GM12878 (cell line): Measurements from ENCODE around the gene ANKRD6. TPM values are rescaled to one million over a fixed set of nuclear protein-coding genes. Genes with fewer than 3 reads are reported as not detected.

Experiments used
- ATAC-seq: fragments of 200-7000 bp; cut with Tn5 transposase; 3 replicates; pipeline ENCODE4 v1.9.1; 2020; ENCODE audit warnings: mild to moderate bottlenecking, moderate library complexity
- BruUV-seq: library from RNA; stranded (reverse); fragments of 400-500 nt; replicated peaks from 2 replicates; lab custom pipeline; 2021; lab: Mats Ljungman, UMichigan
- CTCF ChIA-PET: fragments of 300-600 bp; sonication (Branson Sonifier 250); formaldehyde crosslinking; extraction: SDS; loops from one replicate; lab custom pipeline; 2021; ENCODE audit warnings: inconsistent platforms; lab: Yijun Ruan, JAX
- POLR2A ChIA-PET: fragments of 350-600 bp; formaldehyde crosslinking; extraction: SDS; loops from one replicate; lab custom pipeline; 2021; ENCODE audit warnings: inconsistent platforms; lab: Charles Lee
- RAD21 ChIA-PET: fragments of 300-600 bp; sonication (Branson Sonifier 250); formaldehyde crosslinking; loops from one replicate; lab custom pipeline; 2023; ENCODE audit warnings: antibody characterized with exemption; ENCODE audit not compliant: unreplicated experiment; lab: Charles Lee
- SMC1A ChIA-PET: fragments of 300-600 bp; sonication (Branson Sonifier 250); formaldehyde crosslinking; loops from one replicate; lab custom pipeline; 2023; ENCODE audit not compliant: unreplicated experiment, uncharacterized antibody; lab: Charles Lee
- DNase-seq: peaks from one replicate; pipeline ENCODE4 v3.0.0-alpha.2; 2011; ENCODE audit warnings: low read depth, low spot score
- FAIRE-seq: peaks from 3 replicates; lab custom pipeline; 2011; peaks lifted over from hg19 to GRCh38; lab: Jason Lieb, UNC
- H2AFZ ChIP-seq: 2 replicates; pipeline ENCODE4 v1.6.0; 2011; ENCODE audit warnings: low read depth, low read length, control low read depth; ENCODE audit not compliant: control insufficient read depth
- H3K27ac ChIP-seq: 2 replicates; pipeline ENCODE4 v1.5.1; 2011; ENCODE audit warnings: control low read depth; ENCODE audit not compliant: control insufficient read depth, insufficient read depth
- H3K27me3 ChIP-seq, 2 experiments: replicated peaks in 1 of 2; 2 replicates each; pipeline versions ENCODE4 v1.6.0 to v1.6.1; 2011; ENCODE audit warnings: low read length in 1 of 2; ENCODE audit not compliant: control insufficient read depth in 2 of 2, insufficient read depth in 2 of 2
- H3K36me3 ChIP-seq, 2 experiments: 2 replicates each; pipeline ENCODE4 v1.5.1; 2011; ENCODE audit warnings: low read length in 1 of 2; ENCODE audit not compliant: control insufficient read depth in 2 of 2, insufficient read depth in 2 of 2
- H3K4me1 ChIP-seq: 2 replicates; pipeline ENCODE4 v1.6.1; 2011; ENCODE audit warnings: mild to moderate bottlenecking, low read length, moderate library complexity, mixed read lengths; ENCODE audit not compliant: control insufficient read depth, insufficient read depth
- H3K4me2 ChIP-seq: 2 replicates; pipeline ENCODE4 v1.6.0; 2011; ENCODE audit warnings: control low read depth; ENCODE audit not compliant: control insufficient read depth, insufficient read depth
- H3K4me3 ChIP-seq: fragments of 200-600 bp; sonication (generic); 2 replicates; pipeline ENCODE4 v1.5.1; 2016
- H3K79me2 ChIP-seq: 2 replicates; pipeline ENCODE4 v1.6.0; 2011; ENCODE audit warnings: low read length; ENCODE audit not compliant: control insufficient read depth, insufficient read depth
- H3K9ac ChIP-seq: 2 replicates; pipeline ENCODE4 v1.8.0; 2011; ENCODE audit warnings: low read length, control low read depth, mixed read lengths; ENCODE audit not compliant: control insufficient read depth, insufficient read depth
- H3K9me3 ChIP-seq: replicated peaks from 3 replicates; pipeline ENCODE4 v1.5.1; 2011; ENCODE audit warnings: mild to moderate bottlenecking, low read length; ENCODE audit not compliant: control insufficient read depth, insufficient read depth
- H4K20me1 ChIP-seq: 2 replicates; pipeline ENCODE4 v1.6.0; 2011; ENCODE audit not compliant: control insufficient read depth, insufficient read depth
- CBX5 ChIP-seq: sonication (generic); IDR thresholded peaks from 2 replicates; pipeline ENCODE4 v1.6.1; 2016; ENCODE audit warnings: low read depth, moderate library complexity, mild to moderate bottlenecking, inconsistent platforms
- IKZF2 ChIP-seq, 2 experiments: fragments of 450-650 bp; IDR thresholded peaks; 2 replicates each; pipeline ENCODE4 v1.6.1; 2017; ENCODE audit warnings: mild to moderate bottlenecking in 2 of 2, moderate library complexity in 2 of 2
- MEF2A ChIP-seq: IDR thresholded peaks from 2 replicates; pipeline ENCODE4 v1.6.1; 2011; ENCODE audit warnings: low read depth, mild to moderate bottlenecking, low read length, moderate library complexity; ENCODE audit not compliant: insufficient read depth
- MEF2B ChIP-seq: fragments of 450-650 bp; IDR thresholded peaks from 2 replicates; pipeline ENCODE4 v1.6.1; 2018; ENCODE audit warnings: mild to moderate bottlenecking, moderate library complexity; ENCODE audit not compliant: partially characterized antibody, poor library complexity, severe bottlenecking
- NFXL1 ChIP-seq: fragments of 450-650 bp; IDR thresholded peaks from 2 replicates; pipeline ENCODE4 v1.6.1; 2017; ENCODE audit warnings: antibody characterized with exemption, mild to moderate bottlenecking, borderline replicate concordance
- NFYB ChIP-seq: IDR thresholded peaks from 2 replicates; pipeline ENCODE4 v1.6.1; 2011; ENCODE audit warnings: low read depth, mild to moderate bottlenecking, low read length, improper control_type of control experiment, moderate library complexity; ENCODE audit not compliant: insufficient read depth
- PAX5 ChIP-seq: IDR thresholded peaks from 2 replicates; pipeline ENCODE4 v1.6.1; 2011; ENCODE audit warnings: low read depth, low read length, borderline replicate concordance
- POLR2AphosphoS5 ChIP-seq: IDR thresholded peaks from 2 replicates; pipeline ENCODE4 v1.6.1; 2011; ENCODE audit warnings: mild to moderate bottlenecking, low read length, inconsistent platforms
- RAD21 ChIP-seq: IDR thresholded peaks from 2 replicates; pipeline ENCODE4 v1.6.1; 2011; ENCODE audit warnings: mild to moderate bottlenecking, low read depth, low read length, moderate library complexity; ENCODE audit not compliant: insufficient read depth
- RB1 ChIP-seq: fragments of 450-650 bp; formaldehyde crosslinking; IDR thresholded peaks from 2 replicates; pipeline ENCODE4 v1.6.1; 2017; ENCODE audit warnings: mild to moderate bottlenecking, borderline replicate concordance
- SMAD1 ChIP-seq: fragments of 450-650 bp; IDR thresholded peaks from 2 replicates; pipeline ENCODE4 v1.6.1; 2018; ENCODE audit warnings: mild to moderate bottlenecking, low read depth; ENCODE audit not compliant: partially characterized antibody
- SP1 ChIP-seq: IDR thresholded peaks from one replicate; pipeline ENCODE4 v1.6.1; 2011; ENCODE audit warnings: low read depth, low read length
- STAT1 ChIP-seq: fragments of 450-650 bp; conservative IDR thresholded peaks from 2 replicates; pipeline ENCODE4 v1.6.1; 2014; ENCODE audit warnings: antibody characterized with exemption, mild to moderate bottlenecking
- TAF1 ChIP-seq: IDR thresholded peaks from 2 replicates; pipeline ENCODE4 v1.6.1; 2011; ENCODE audit warnings: mild to moderate bottlenecking, low read depth, low read length, borderline replicate concordance
- WGBS: methylation state at CpG from one replicate; pipeline ENCODE4 v1.1.6; 2016; ENCODE audit warnings: low lambda C conversion rate; ENCODE audit not compliant: insufficient replicate concordance, insufficient coverage; ENCODE audit errors: missing lambda C conversion rate; 5-methylcytosine and 5-hydroxymethylcytosine counted together
- in situ Hi-C: fragments of 300-500 bp; cut with MboI; formaldehyde crosslinking; loops from 9 replicates; pipeline ENCODE4 v1.14.3; 2018; ENCODE audit warnings: mixed read lengths
- intact Hi-C: fragments of 100-400 bp; cut with micrococcal nuclease; formaldehyde crosslinking; loops from one replicate; pipeline ENCODE4 v1.14.2; 2022; ENCODE audit not compliant: unreplicated experiment
- polyA plus RNA-seq, 11 experiments: library from polyadenylated mRNA; depleted of rRNA in 4 of 11; unstranded in 6 of 11; stranded (reverse) in 5 of 11; fragments of >200 nt; fragmentation: Nextera tagmentation in 4 of 11; fragmentation: Illumina TruSeq in 1 of 11; extraction: Ambion mirVana in 4 of 11; extraction: Trizol in 1 of 11; gene quantifications; 1 replicate in 1 of 11; 2 replicates in 10 of 11; pipeline versions ENCODE4 v1.2.1 to v1.2.3, GENCODE V29; 2011 to 2016; ENCODE audit warnings: inconsistent platforms in 2 of 11, missing spikeins in 2 of 11, low read depth in 1 of 11
- total RNA-seq, 4 experiments: library from RNA; depleted of rRNA in 3 of 4; stranded (reverse); fragments of >200 nt in 3 of 4; fragmentation: Illumina TruSeq in 1 of 4; extraction: Trizol in 1 of 4; gene quantifications; 2 replicates each; pipeline versions ENCODE4 v1.2.1 to v1.2.3, GENCODE V29; 2013 to 2021
- TF ChIP-seq, protein P1 (sequence below): fragments of 450-650 bp; IDR thresholded peaks from 2 replicates; pipeline ENCODE4 v1.6.1; 2017; ENCODE audit warnings: borderline replicate concordance
- TF ChIP-seq, protein P2 (sequence below): fragments of 450-650 bp; IDR thresholded peaks from 2 replicates; pipeline ENCODE4 v1.6.1; 2017; ENCODE audit warnings: low read depth, mild to moderate bottlenecking, moderate library complexity
- TF ChIP-seq, protein P3 (sequence below): fragments of 450-650 bp; IDR thresholded peaks from 2 replicates; pipeline ENCODE4 v1.6.1; 2017; ENCODE audit warnings: mild to moderate bottlenecking

The ANKRD6 gene
- total and polyA plus RNA-seq, 10 of the 15 experiments (the other 5 are each of a cell fraction or from before 2014, with no cell fraction given), result 0.03 to 0.90 (median 0.38) TPM

DNA sequence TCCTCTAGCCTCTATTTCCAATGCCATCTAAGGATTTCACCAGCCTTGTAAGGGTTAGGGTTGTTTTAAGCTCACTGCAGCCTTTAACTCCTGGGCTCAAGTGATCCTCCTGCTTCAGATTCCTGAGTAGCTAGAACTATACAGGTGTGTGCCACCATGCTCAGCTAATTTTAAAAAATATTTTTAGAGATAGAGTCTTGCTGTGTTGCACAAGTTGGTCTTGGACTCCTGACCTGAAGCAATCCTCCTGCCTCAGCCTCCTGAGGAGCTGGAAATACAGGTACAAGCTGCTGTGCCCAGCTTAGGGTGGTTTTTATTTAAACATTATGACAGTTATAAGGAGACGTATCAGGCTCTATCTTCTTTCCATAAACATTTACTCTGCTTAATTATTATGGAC is 26.5 kb downstream of the ANKRD6 start:
- in situ Hi-C loops, result no loop called here

DNA sequence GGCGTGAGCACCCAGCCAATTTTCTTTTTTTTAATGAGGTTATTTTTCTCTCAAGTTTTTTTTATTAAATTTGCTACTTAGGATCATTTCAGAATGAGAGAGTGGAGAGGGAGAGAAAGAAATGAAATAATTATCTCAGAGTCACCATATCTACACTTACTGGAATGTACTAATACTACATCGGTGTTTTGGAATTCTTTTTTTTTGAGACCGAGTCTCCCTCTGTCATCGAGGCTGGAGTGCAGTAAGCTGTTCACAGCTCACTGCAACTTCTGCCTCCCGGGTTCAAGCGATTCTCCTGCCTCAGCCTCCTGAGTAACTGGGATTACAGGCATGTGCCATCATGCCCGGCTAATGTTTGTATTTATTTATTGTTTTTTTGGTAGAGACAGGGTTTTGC is 27.8 kb downstream of the ANKRD6 start:
- Histone ChIP-seq H3K9ac (no peak overlapping the region), H3K4me2 (no peak overlapping the region), H3K9me3 (no peaks in the 10 kb centered on the region), H4K20me1 (no peaks in the 10 kb centered on the region), H3K4me3 (no peak overlapping the region), H3K36me3 (no peaks in the 10 kb centered on the region), H3K4me1 (no peaks in the 10 kb centered on the region), H3K79me2 (no peaks in the 10 kb centered on the region), H3K27ac (no peak overlapping the region), H3K27me3 (no peaks in the 10 kb centered on the region), H2AFZ (no peak overlapping the region)
- no TSS peak for BruUV-seq
- ATAC-seq (no peak), DNase-seq (no peak), FAIRE-seq (no peak)
- intact Hi-C loops (no loop called here), in situ Hi-C loops (no loop called here)
- ChIA-PET CTCF (no interaction called here), POLR2A (no interaction called here), RAD21 (no interaction called here), SMC1A (interaction anchor here (1.1 kb wide), 1 partner anchor 11 kb away, joined by 3 read pairs; no protein-coding TSS in a partner anchor)
- 62% methylated on average over 7 of the region's 7 CpGs for WGBS
- no peak for TF ChIP-seq RB1
- TF ChIP-seq, protein P1, sequence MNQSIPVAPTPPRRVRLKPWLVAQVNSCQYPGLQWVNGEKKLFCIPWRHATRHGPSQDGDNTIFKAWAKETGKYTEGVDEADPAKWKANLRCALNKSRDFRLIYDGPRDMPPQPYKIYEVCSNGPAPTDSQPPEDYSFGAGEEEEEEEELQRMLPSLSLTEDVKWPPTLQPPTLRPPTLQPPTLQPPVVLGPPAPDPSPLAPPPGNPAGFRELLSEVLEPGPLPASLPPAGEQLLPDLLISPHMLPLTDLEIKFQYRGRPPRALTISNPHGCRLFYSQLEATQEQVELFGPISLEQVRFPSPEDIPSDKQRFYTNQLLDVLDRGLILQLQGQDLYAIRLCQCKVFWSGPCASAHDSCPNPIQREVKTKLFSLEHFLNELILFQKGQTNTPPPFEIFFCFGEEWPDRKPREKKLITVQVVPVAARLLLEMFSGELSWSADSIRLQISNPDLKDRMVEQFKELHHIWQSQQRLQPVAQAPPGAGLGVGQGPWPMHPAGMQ, result no peak
- TF ChIP-seq, protein P2, sequence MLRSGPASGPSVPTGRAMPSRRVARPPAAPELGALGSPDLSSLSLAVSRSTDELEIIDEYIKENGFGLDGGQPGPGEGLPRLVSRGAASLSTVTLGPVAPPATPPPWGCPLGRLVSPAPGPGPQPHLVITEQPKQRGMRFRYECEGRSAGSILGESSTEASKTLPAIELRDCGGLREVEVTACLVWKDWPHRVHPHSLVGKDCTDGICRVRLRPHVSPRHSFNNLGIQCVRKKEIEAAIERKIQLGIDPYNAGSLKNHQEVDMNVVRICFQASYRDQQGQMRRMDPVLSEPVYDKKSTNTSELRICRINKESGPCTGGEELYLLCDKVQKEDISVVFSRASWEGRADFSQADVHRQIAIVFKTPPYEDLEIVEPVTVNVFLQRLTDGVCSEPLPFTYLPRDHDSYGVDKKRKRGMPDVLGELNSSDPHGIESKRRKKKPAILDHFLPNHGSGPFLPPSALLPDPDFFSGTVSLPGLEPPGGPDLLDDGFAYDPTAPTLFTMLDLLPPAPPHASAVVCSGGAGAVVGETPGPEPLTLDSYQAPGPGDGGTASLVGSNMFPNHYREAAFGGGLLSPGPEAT, result no peak
- TF ChIP-seq, protein P3, sequence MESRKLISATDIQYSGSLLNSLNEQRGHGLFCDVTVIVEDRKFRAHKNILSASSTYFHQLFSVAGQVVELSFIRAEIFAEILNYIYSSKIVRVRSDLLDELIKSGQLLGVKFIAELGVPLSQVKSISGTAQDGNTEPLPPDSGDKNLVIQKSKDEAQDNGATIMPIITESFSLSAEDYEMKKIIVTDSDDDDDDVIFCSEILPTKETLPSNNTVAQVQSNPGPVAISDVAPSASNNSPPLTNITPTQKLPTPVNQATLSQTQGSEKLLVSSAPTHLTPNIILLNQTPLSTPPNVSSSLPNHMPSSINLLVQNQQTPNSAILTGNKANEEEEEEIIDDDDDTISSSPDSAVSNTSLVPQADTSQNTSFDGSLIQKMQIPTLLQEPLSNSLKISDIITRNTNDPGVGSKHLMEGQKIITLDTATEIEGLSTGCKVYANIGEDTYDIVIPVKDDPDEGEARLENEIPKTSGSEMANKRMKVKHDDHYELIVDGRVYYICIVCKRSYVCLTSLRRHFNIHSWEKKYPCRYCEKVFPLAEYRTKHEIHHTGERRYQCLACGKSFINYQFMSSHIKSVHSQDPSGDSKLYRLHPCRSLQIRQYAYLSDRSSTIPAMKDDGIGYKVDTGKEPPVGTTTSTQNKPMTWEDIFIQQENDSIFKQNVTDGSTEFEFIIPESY, result no peak
- no peak for TF ChIP-seq SMAD1
- TF ChIP-seq TAF1, result no peak
- no peak for TF ChIP-seq NFYB
- no peak for TF ChIP-seq MEF2A
- no peak for TF ChIP-seq PAX5
- no peak for TF ChIP-seq NFXL1

More for the DNA sequence above, 26.5 kb downstream of the ANKRD6 start:
- H3K27me3 ChIP-seq, result no peaks in the 10 kb centered on the region
- no peaks in the 10 kb centered on the region for H3K36me3 ChIP-seq
- no peak overlapping the region for H3K27ac ChIP-seq
- intact Hi-C loops, result no loop called here
- TF ChIP-seq RAD21 (no peak), IKZF2 (IDR thresholded peaks at IDR 0.05) (no peak), CBX5 (no peak), POLR2AphosphoS5 (no peak), TAF1 (no peak), SP1 (no peak), MEF2B (no peak), STAT1 (no peak)
- ChIA-PET CTCF (interaction anchor here (1.0 kb wide), 1 partner anchor 9 kb away, joined by 4 read pairs; no protein-coding TSS in a partner anchor), POLR2A (no interaction called here), SMC1A (interaction anchor here (0.6 to 1.0 kb wide), 2 partner anchors 26 to 49 kb away, joined by 3 read pairs; no protein-coding TSS in a partner anchor), RAD21 (no interaction called here)
- H3K9ac ChIP-seq, result no peak overlapping the region
- no peaks in the 10 kb centered on the region for H3K79me2 ChIP-seq
- WGBS, result 31% methylated on average over 1 of the region's 1 CpG
- no peak overlapping the region for H3K4me3 ChIP-seq
- no peaks in the 10 kb centered on the region for H3K9me3 ChIP-seq
- H3K4me1 ChIP-seq, result no peaks in the 10 kb centered on the region
- ATAC-seq (no peak), FAIRE-seq (no peak), DNase-seq (no peak)
- no peaks in the 10 kb centered on the region for H4K20me1 ChIP-seq
- H3K4me2 ChIP-seq, result no peak overlapping the region
- H2AFZ ChIP-seq, result no peak overlapping the region
- BruUV-seq, result no TSS peak
